T-cell (primary cell): ENCODE data around the gene FOXB1. TPM values are rescaled to one million over a fixed set of nuclear protein-coding genes. Genes with fewer than 3 reads are reported as not detected.

ENCODE experiments used
- ATAC-seq, 4 experiments: fragments of 200-7000 bp in 3 of 4; fragments of 150-1000 bp in 1 of 4; cut with Tn5 transposase; replicated peaks in 1 of 4; 1 replicate in 3 of 4; 2 replicates in 1 of 4; pipeline ENCODE4 v1.10.0; 2021; ENCODE audit warnings: moderate library complexity in 3 of 4, mild to moderate bottlenecking in 2 of 4, moderate number of reproducible peaks in 1 of 4
- CTCF ChIA-PET, 2 donors: fragments of 300-600 bp; sonication (Branson Sonifier 250); formaldehyde crosslinking; loops; one replicate each; lab custom pipeline; 2022; ENCODE audit warnings: antibody characterized with exemption in 2 of 2; lab: Charles Lee
- POLR2A ChIA-PET, 2 donors: fragments of 300-600 bp; sonication (Branson Sonifier 250); formaldehyde crosslinking; loops; one replicate each; lab custom pipeline; 2022; ENCODE audit warnings: antibody characterized with exemption in 2 of 2; lab: Charles Lee
- DNase-seq, 35 experiments: peaks; one replicate each; pipeline versions ENCODE4 v3.0.0 to v3.0.0-alpha.2; 2013 to 2023
- H3K27ac ChIP-seq: one replicate; pipeline ENCODE4 v1.5.1; 2013; ENCODE audit warnings: low read length
- H3K27me3 ChIP-seq, 2 experiments: replicated peaks in 1 of 2; 1 replicate in 1 of 2; 2 replicates in 1 of 2; pipeline versions ENCODE4 v1.6.1 to v1.7.0; 2013; ENCODE audit warnings: low read length in 1 of 2, mixed read lengths in 1 of 2; ENCODE audit not compliant: control insufficient read depth in 2 of 2, insufficient read depth in 2 of 2; ENCODE audit errors: extremely low read depth in 1 of 2
- H3K36me3 ChIP-seq, 2 donors: 1 replicate in 1 of 2; 2 replicates in 1 of 2; pipeline versions ENCODE4 v1.6.1 to v1.7.0; 2013; ENCODE audit warnings: low read length in 1 of 2; ENCODE audit not compliant: control insufficient read depth in 2 of 2, insufficient read depth in 1 of 2; ENCODE audit errors: extremely low read depth in 1 of 2
- H3K4me1 ChIP-seq, 2 experiments: 1 replicate in 1 of 2; 2 replicates in 1 of 2; pipeline versions ENCODE4 v1.6.1 to v1.7.0; 2013; ENCODE audit warnings: low read length in 2 of 2, mixed read lengths in 1 of 2; ENCODE audit not compliant: insufficient read depth in 2 of 2, control insufficient read depth in 1 of 2; ENCODE audit errors: extremely low read depth in 1 of 2
- H3K4me3 ChIP-seq, 2 donors: 1 replicate in 1 of 2; 2 replicates in 1 of 2; pipeline versions ENCODE4 v1.5.1 to v1.7.0; 2013; ENCODE audit warnings: mild to moderate bottlenecking in 2 of 2, low read length in 1 of 2, moderate library complexity in 1 of 2; ENCODE audit not compliant: control insufficient read depth in 1 of 2; ENCODE audit errors: extremely low read depth in 1 of 2
- H3K9me3 ChIP-seq: 2 replicates; pipeline ENCODE4 v1.7.0; 2013
- H3K27ac Mint-ChIP-seq, 2 donors: one replicate each; pipeline ENCODE4 v1.8.0; 2020 to 2021; ENCODE audit warnings: mild to moderate bottlenecking in 2 of 2, mixed read lengths in 2 of 2
- H3K27me3 Mint-ChIP-seq, 2 donors: one replicate each; pipeline ENCODE4 v1.8.0; 2021 to 2022; ENCODE audit warnings: mixed read lengths in 2 of 2
- H3K36me3 Mint-ChIP-seq: one replicate; pipeline ENCODE4 v1.8.0; 2021; ENCODE audit warnings: mixed read lengths
- H3K4me1 Mint-ChIP-seq, 3 donors: one replicate each; pipeline ENCODE4 v1.8.0; 2020 to 2022; ENCODE audit warnings: mixed read lengths in 3 of 3, mild to moderate bottlenecking in 1 of 3
- H3K4me3 Mint-ChIP-seq, 3 donors: one replicate each; pipeline ENCODE4 v1.8.0; 2020 to 2022; ENCODE audit warnings: mild to moderate bottlenecking in 3 of 3, mixed read lengths in 3 of 3, moderate library complexity in 3 of 3
- H3K9me3 Mint-ChIP-seq, 3 donors: one replicate each; pipeline ENCODE4 v1.8.0; 2020 to 2022; ENCODE audit warnings: mixed read lengths in 3 of 3
- WGBS: methylation state at CpG from one replicate; pipeline ENCODE4 v1.1.5; 2013; ENCODE audit warnings: missing lambda C conversion rate; ENCODE audit not compliant: insufficient coverage; 5-methylcytosine and 5-hydroxymethylcytosine counted together
- total RNA-seq, 35 experiments: library from RNA in 6 of 35; stranded (reverse) in 6 of 35; fragments of 120-200 nt in 1 of 35; gene quantifications; one replicate each; pipeline versions ENCODE4 v1.2.1 to v1.2.4 and lab custom pipeline; 2013 to 2026

FOXB1 gene
- total RNA-seq, 5 donors from 2014 or later (not counting 1 experiment from before 2014, with no cell fraction given), result 0.13 to 0.19 (median 0.15) TPM; not detected in 2

DNA sequence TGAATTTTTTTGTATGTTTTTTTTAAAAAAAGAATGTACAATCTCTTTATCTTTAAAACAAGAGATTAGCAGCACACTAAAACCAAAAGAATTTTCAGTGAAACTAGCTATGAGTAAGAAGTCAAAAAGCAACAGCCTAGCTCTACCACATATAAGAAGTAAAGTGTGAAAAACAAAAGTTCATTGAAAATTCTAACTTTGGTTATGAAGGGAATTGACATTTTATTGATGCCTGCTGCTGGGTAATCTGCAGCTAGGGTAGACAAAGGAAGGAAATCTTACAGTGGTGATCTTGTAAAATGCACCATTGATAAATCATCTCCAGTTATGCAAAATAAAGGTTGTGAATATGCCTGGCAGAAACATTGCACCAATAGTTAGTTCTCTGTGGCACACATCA lies 37.8 kb upstream of the FOXB1 start:
- H3K27me3 Mint-ChIP-seq, result no peaks in the 10 kb centered on the region
- CTCF ChIA-PET, result no interaction called here
- ATAC-seq, result no peak

GRCh38 chr15:59968314-59968713 lies 35.8 kb upstream of the FOXB1 start:
- DNase-seq, result no peak
- H3K4me1 ChIP-seq, result peaks cover 0 to 3% of the 10 kb centered on the region in 2 experiments
- peaks cover 0 to 7% of the 10 kb centered on the region in 2 experiments for H3K27me3 ChIP-seq
- Mint-ChIP-seq H3K4me3 (no peak overlapping the region), H3K4me1 (no peaks in the 10 kb centered on the region), H3K27me3 (no peaks in the 10 kb centered on the region), H3K27ac (no peak overlapping the region), H3K9me3 (peaks cover 0 to 9% (median 0%) of the 10 kb centered on the region in 3 donors), H3K36me3 (no peaks in the 10 kb centered on the region)
- no peak for ATAC-seq
- H3K4me3 ChIP-seq, result no peak overlapping the region
- ChIA-PET CTCF (interaction anchor here in 1 of 2 donors (0.6 to 0.9 kb wide), 2 partner anchors 83 to 285 kb away, joined by 4 to 5 read pairs; no protein-coding TSS in a partner anchor), POLR2A (no interaction called here)
- no peaks in the 10 kb centered on the region for H3K36me3 ChIP-seq
- WGBS, result 80% methylated on average over 1 of the region's 2 CpGs
- no peak overlapping the region for H3K27ac ChIP-seq
- no peaks in the 10 kb centered on the region for H3K9me3 ChIP-seq

More for the DNA sequence above, 37.8 kb upstream of the FOXB1 start:
- DNase-seq, result no peak
- no peak overlapping the region for H3K4me3 ChIP-seq
- POLR2A ChIA-PET, result no interaction called here
- peaks cover 0 to 7% of the 10 kb centered on the region in 2 experiments for H3K27me3 ChIP-seq
- Mint-ChIP-seq H3K4me1 (no peaks in the 10 kb centered on the region), H3K27ac (no peak overlapping the region), H3K36me3 (no peaks in the 10 kb centered on the region), H3K9me3 (peaks cover 0 to 21% (median 6%) of the 10 kb centered on the region in 3 donors), H3K4me3 (no peak overlapping the region)
- H3K36me3 ChIP-seq, result no peaks in the 10 kb centered on the region
- no peaks in the 10 kb centered on the region for H3K9me3 ChIP-seq
- no peak overlapping the region for H3K27ac ChIP-seq
- peaks cover 0 to 3% of the 10 kb centered on the region in 2 experiments for H3K4me1 ChIP-seq

GRCh38 chr15:59972241-59972640 lies 31.9 kb upstream of the FOXB1 start:
- DNase-seq, result no peak
- Mint-ChIP-seq H3K4me3 (no peak overlapping the region), H3K4me1 (peaks cover 29 to 32% (median 30%) of the 10 kb centered on the region in 3 donors), H3K27me3 (no peaks in the 10 kb centered on the region), H3K9me3 (peaks cover 0 to under 1% (median 0%) of the 10 kb centered on the region in 3 donors), H3K36me3 (no peaks in the 10 kb centered on the region), H3K27ac (no peak overlapping the region)
- ChIA-PET POLR2A (interaction anchor here in 1 of 2 donors (0.6 kb wide), 1 partner anchor 13 kb away, joined by 6 read pairs; no protein-coding TSS in a partner anchor), CTCF (interaction anchor here in 1 of 2 donors (0.6 kb wide), 1 partner anchor 52 kb away, joined by 5 read pairs; no protein-coding TSS in a partner anchor)
- no peak overlapping the region for H3K27ac ChIP-seq
- WGBS, result no CpG with 5 or more reads among the region's 1 CpG
- no peak overlapping the region for H3K4me3 ChIP-seq
- ATAC-seq, result no peak
- peaks cover 0 to 4% of the 10 kb centered on the region in 2 experiments for H3K27me3 ChIP-seq
- no peaks in the 10 kb centered on the region for H3K36me3 ChIP-seq
- H3K4me1 ChIP-seq, result peaks cover 16 to 26% of the 10 kb centered on the region in 2 experiments
- no peaks in the 10 kb centered on the region for H3K9me3 ChIP-seq

GRCh38 chr15:59976480-59977271 lies 27.4 kb upstream of the FOXB1 start:
- no peaks in the 10 kb centered on the region for H3K27me3 ChIP-seq
- 0% methylated on average over 4 of the region's 6 CpGs for WGBS
- peak overlapping the region; percentile 3 to 56 (median 34) for H3K4me3 Mint-ChIP-seq
- ATAC-seq, result peak; percentile 95 to 99 (median 99)
- H3K4me1 Mint-ChIP-seq, result peaks cover 36 to 37% (median 37%) of the 10 kb centered on the region in 3 donors
- H3K4me3 ChIP-seq, result peak overlapping the region in 1 of 2 donors; percentile 25
- no peak overlapping the region for H3K27ac ChIP-seq
- DNase-seq, result peak in 33 of 35 experiments; percentile 38 to 82 (median 61)
- peak overlapping the region; percentile 23 to 33 for H3K27ac Mint-ChIP-seq
- H3K9me3 Mint-ChIP-seq, result peaks cover 0 to 7% (median 2%) of the 10 kb centered on the region in 3 donors
- ChIA-PET CTCF (interaction anchor here (0.6 to 1.2 kb wide), 4 partner anchors 30 to 286 kb away, joined by 3 read pairs; no protein-coding TSS in a partner anchor), POLR2A (interaction anchor here (0.6 kb wide), 2 partner anchors 10 to 222 kb away, joined by 3 to 4 read pairs; no protein-coding TSS in a partner anchor)
- H3K27me3 Mint-ChIP-seq, result peaks cover 0 to 8% of the 10 kb centered on the region in 2 donors
- H3K9me3 ChIP-seq, result no peaks in the 10 kb centered on the region
- peaks cover 17 to 35% of the 10 kb centered on the region in 2 experiments for H3K4me1 ChIP-seq
- H3K36me3 Mint-ChIP-seq, result no peaks in the 10 kb centered on the region
- H3K36me3 ChIP-seq, result no peaks in the 10 kb centered on the region

DNA sequence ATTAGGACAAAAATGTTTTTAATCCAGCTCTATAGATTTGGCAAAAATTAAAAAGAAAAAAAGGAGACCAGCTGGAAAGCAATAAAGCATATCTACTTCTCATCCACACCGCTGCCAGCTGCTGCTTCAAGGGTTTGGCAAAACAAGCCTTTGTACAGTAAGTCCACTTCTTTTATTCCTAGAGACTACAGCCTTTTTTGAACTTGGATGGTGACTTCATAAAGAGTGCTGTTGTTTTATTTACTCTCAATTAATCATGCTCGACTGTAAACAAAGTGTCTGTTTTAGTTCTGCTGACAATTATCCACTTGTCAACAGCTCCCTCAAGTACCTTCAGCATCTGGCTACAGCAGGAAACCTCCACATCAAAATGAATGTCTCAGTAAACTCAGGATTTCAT lies 12.3 kb upstream of the FOXB1 start:
- H3K4me1 Mint-ChIP-seq, result peaks cover 18 to 24% (median 24%) of the 10 kb centered on the region in 3 donors

GRCh38 chr15:59993041-59993750 lies 10.9 kb upstream of the FOXB1 start:
- Histone ChIP-seq H3K27me3 (peaks cover 14 to 51% of the 10 kb centered on the region in 2 experiments), H3K4me3 (no peak overlapping the region), H3K4me1 (peaks cover 8 to 33% of the 10 kb centered on the region in 2 experiments), H3K27ac (no peak overlapping the region), H3K9me3 (no peaks in the 10 kb centered on the region), H3K36me3 (no peaks in the 10 kb centered on the region)
- ChIA-PET POLR2A (no interaction called here), CTCF (interaction anchor here in 1 of 2 donors (0.8 kb wide), 1 partner anchor 77 kb away, joined by 3 read pairs; no protein-coding TSS in a partner anchor)
- Mint-ChIP-seq H3K9me3 (no peaks in the 10 kb centered on the region), H3K4me3 (no peak overlapping the region), H3K36me3 (no peaks in the 10 kb centered on the region), H3K27me3 (peaks cover 61 to 78% of the 10 kb centered on the region in 2 donors), H3K4me1 (peaks cover 25 to 34% (median 31%) of the 10 kb centered on the region in 3 donors), H3K27ac (no peak overlapping the region)
- WGBS, result 98% methylated on average over 18 of the region's 35 CpGs
- no peak for DNase-seq
- no peak for ATAC-seq

More for the DNA sequence above, 12.3 kb upstream of the FOXB1 start:
- no peak overlapping the region for H3K27ac Mint-ChIP-seq
- H3K27me3 ChIP-seq, result peaks cover 5 to 41% of the 10 kb centered on the region in 2 experiments
- H3K36me3 ChIP-seq, result no peaks in the 10 kb centered on the region
- DNase-seq (no peak), ATAC-seq (no peak)
- H3K9me3 Mint-ChIP-seq, result no peaks in the 10 kb centered on the region
- no peak overlapping the region for H3K27ac ChIP-seq
- ChIA-PET POLR2A (no interaction called here), CTCF (interaction anchor here in 1 of 2 donors (0.7 kb wide), 1 partner anchor 70 kb away, joined by 3 read pairs; no protein-coding TSS in a partner anchor)
- no peak overlapping the region for H3K4me3 Mint-ChIP-seq
- no peaks in the 10 kb centered on the region for H3K36me3 Mint-ChIP-seq
- H3K4me1 ChIP-seq, result peaks cover 3 to 25% of the 10 kb centered on the region in 2 experiments
- WGBS, result no CpG with 5 or more reads among the region's 2 CpGs
- no peak overlapping the region for H3K4me3 ChIP-seq
- peaks cover 49 to 68% of the 10 kb centered on the region in 2 donors for H3K27me3 Mint-ChIP-seq
- no peaks in the 10 kb centered on the region for H3K9me3 ChIP-seq
